ENCODE results near the gene TSPAN33. TPM values are rescaled to one million over a fixed set of nuclear protein-coding genes. Genes with fewer than 3 reads are reported as not detected.

Gene TSPAN33
- total and polyA plus RNA-seq, 9 of the 15 experiments (the other 6 are each of a cell fraction or from before 2014, with no cell fraction given): 0.03 to 1.5 (median 0.23) TPM; not detected in 2

- TF ChIP-seq, protein P1, sequence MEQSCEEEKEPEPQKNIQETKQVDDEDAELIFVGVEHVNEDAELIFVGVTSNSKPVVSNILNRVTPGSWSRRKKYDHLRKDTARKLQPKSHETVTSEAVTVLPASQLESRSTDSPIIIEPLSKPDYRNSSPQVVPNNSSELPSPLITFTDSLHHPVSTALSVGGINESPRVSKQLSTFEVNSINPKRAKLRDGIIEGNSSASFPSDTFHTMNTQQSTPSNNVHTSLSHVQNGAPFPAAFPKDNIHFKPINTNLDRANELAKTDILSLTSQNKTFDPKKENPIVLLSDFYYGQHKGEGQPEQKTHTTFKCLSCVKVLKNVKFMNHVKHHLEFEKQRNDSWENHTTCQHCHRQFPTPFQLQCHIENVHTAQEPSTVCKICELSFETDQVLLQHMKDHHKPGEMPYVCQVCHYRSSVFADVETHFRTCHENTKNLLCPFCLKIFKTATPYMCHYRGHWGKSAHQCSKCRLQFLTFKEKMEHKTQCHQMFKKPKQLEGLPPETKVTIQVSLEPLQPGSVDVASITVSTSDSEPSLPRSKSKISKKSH (CRISPR knock-in tag; IDR thresholded peaks at IDR 0.05): no peak
- TF ChIP-seq MYBL2 (IDR thresholded peaks at IDR 0.05; ENCODE audit: low read depth): no peak
- TF ChIP-seq MYBL2 (CRISPR knock-in tag; IDR thresholded peaks at IDR 0.05; ENCODE audit: borderline replicate concordance): no peak
- TF ChIP-seq PTBP1 (IDR thresholded peaks at IDR 0.05; ENCODE audit: low read depth, low read length): no peak
- no peak for TF ChIP-seq ZNF232 (CRISPR knock-in tag; IDR thresholded peaks at IDR 0.05)
- TF ChIP-seq NONO (IDR thresholded peaks at IDR 0.05; ENCODE audit: low read depth in 2 of 2, low read length in 1 of 2): no peak
- TF ChIP-seq KLF6 (CRISPR knock-in tag; IDR thresholded peaks at IDR 0.05; ENCODE audit: borderline replicate concordance): no peak
- TF ChIP-seq, protein P2, sequence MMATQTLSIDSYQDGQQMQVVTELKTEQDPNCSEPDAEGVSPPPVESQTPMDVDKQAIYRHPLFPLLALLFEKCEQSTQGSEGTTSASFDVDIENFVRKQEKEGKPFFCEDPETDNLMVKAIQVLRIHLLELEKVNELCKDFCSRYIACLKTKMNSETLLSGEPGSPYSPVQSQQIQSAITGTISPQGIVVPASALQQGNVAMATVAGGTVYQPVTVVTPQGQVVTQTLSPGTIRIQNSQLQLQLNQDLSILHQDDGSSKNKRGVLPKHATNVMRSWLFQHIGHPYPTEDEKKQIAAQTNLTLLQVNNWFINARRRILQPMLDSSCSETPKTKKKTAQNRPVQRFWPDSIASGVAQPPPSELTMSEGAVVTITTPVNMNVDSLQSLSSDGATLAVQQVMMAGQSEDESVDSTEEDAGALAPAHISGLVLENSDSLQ (IDR thresholded peaks at IDR 0.05): peak; percentile 62
- no peak for TF ChIP-seq HSF4 (CRISPR knock-in tag; IDR thresholded peaks at IDR 0.05; ENCODE audit: borderline replicate concordance)
- no peak for TF ChIP-seq JUN (IDR thresholded peaks at IDR 0.05; ENCODE audit: borderline replicate concordance, low read depth, low read length)
- TF ChIP-seq JUN (CRISPR knock-in tag; IDR thresholded peaks at IDR 0.05; ENCODE audit: borderline replicate concordance): no peak
- no peak for TF ChIP-seq ZNF184 (CRISPR knock-in tag; IDR thresholded peaks at IDR 0.05)
- no peak for TF ChIP-seq ZFP1 (CRISPR knock-in tag; IDR thresholded peaks at IDR 0.05)
- TF ChIP-seq GATA2 (CRISPR knock-in tag; IDR thresholded peaks at IDR 0.05): peak; percentile 83
- no peak for TF ChIP-seq NR1H2 (CRISPR knock-in tag; IDR thresholded peaks at IDR 0.05)
- no peak for TF ChIP-seq RBM39 (optimal IDR thresholded peaks at IDR 0.05; ENCODE audit: low read depth, low read length)
- no peak for TF ChIP-seq ZNF23 (CRISPR knock-in tag; IDR thresholded peaks at IDR 0.05)
- TF ChIP-seq, protein P3, sequence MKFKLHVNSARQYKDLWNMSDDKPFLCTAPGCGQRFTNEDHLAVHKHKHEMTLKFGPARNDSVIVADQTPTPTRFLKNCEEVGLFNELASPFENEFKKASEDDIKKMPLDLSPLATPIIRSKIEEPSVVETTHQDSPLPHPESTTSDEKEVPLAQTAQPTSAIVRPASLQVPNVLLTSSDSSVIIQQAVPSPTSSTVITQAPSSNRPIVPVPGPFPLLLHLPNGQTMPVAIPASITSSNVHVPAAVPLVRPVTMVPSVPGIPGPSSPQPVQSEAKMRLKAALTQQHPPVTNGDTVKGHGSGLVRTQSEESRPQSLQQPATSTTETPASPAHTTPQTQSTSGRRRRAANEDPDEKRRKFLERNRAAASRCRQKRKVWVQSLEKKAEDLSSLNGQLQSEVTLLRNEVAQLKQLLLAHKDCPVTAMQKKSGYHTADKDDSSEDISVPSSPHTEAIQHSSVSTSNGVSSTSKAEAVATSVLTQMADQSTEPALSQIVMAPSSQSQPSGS (CRISPR knock-in tag; IDR thresholded peaks at IDR 0.05): no peak
- no peak for TF ChIP-seq MXD1 (CRISPR knock-in tag; IDR thresholded peaks at IDR 0.05; ENCODE audit: borderline replicate concordance, poor library complexity, severe bottlenecking)
- TF ChIP-seq, protein P4, sequence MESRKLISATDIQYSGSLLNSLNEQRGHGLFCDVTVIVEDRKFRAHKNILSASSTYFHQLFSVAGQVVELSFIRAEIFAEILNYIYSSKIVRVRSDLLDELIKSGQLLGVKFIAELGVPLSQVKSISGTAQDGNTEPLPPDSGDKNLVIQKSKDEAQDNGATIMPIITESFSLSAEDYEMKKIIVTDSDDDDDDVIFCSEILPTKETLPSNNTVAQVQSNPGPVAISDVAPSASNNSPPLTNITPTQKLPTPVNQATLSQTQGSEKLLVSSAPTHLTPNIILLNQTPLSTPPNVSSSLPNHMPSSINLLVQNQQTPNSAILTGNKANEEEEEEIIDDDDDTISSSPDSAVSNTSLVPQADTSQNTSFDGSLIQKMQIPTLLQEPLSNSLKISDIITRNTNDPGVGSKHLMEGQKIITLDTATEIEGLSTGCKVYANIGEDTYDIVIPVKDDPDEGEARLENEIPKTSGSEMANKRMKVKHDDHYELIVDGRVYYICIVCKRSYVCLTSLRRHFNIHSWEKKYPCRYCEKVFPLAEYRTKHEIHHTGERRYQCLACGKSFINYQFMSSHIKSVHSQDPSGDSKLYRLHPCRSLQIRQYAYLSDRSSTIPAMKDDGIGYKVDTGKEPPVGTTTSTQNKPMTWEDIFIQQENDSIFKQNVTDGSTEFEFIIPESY (CRISPR knock-in tag; IDR thresholded peaks at IDR 0.05): peak; percentile 67
- no peak for TF ChIP-seq SMAD4 (CRISPR knock-in tag; conservative IDR thresholded peaks at IDR 0.05)
- peak; percentile 93 for TF ChIP-seq CTBP1 (IDR thresholded peaks at IDR 0.05; ENCODE audit: borderline replicate concordance)
- peak; percentile 95 for TF ChIP-seq ZNF263 (CRISPR knock-in tag; IDR thresholded peaks at IDR 0.05; ENCODE audit: borderline replicate concordance)
- TF ChIP-seq NCOA1 (IDR thresholded peaks at IDR 0.05; ENCODE audit: low read depth): no peak
- no peak for TF ChIP-seq SNRNP70 (optimal IDR thresholded peaks at IDR 0.05; ENCODE audit: low read depth, low read length)
Measured at GRCh38 chr7:129213828-129214227, 69.3 kb downstream of the TSPAN33 start (continued).

Data from K562 (cell line).